Common myeloid progenitor, CD34-positive (primary cell): ENCODE data around the gene TPRKB.
A peak's percentile ranks its signal among the peaks of the same experiment; 100 is the strongest.
"Not testable (repeated sequence)": the region's sequence is repeated elsewhere in the genome, so short reads cannot be mapped to it uniquely, and the experiment has no call there.

Experiments used
- CTCF ChIA-PET: fragments of 350-600 bp; sonication (Branson Sonifier 250); formaldehyde crosslinking; loops from one replicate; lab custom pipeline; 2021; ENCODE audit warnings: antibody characterized with exemption; lab: Charles Lee
- POLR2A ChIA-PET: fragments of 350-600 bp; sonication (Branson Sonifier 250); formaldehyde crosslinking; loops from one replicate; lab custom pipeline; 2021; ENCODE audit warnings: antibody characterized with exemption; lab: Charles Lee
- DNase-seq, 3 donors: peaks; one replicate each; pipeline versions ENCODE4 v3.0.0 to v3.0.0-alpha.2; 2013
- H3K27ac ChIP-seq, 2 experiments: 1 replicate in 1 of 2; 2 replicates in 1 of 2; pipeline ENCODE4 v1.7.0; 2013; ENCODE audit warnings: inconsistent platforms in 2 of 2, low read length in 2 of 2, mild to moderate bottlenecking in 2 of 2, low read depth in 1 of 2, moderate library complexity in 1 of 2; ENCODE audit not compliant: severe bottlenecking in 2 of 2, insufficient read depth in 1 of 2, poor library complexity in 1 of 2
- H3K27me3 ChIP-seq, 5 experiments: replicated peaks in 2 of 5; 1 replicate in 3 of 5; 2 replicates in 2 of 5; pipeline versions ENCODE4 v1.6.1 to v1.7.0; 2013; ENCODE audit warnings: low read length in 4 of 5, mild to moderate bottlenecking in 2 of 5, moderate library complexity in 2 of 5, inconsistent platforms in 1 of 5; ENCODE audit not compliant: insufficient read depth in 5 of 5, control insufficient read depth in 4 of 5
- H3K36me3 ChIP-seq, 4 experiments: 1 replicate in 2 of 4; 2 replicates in 2 of 4; pipeline versions ENCODE4 v1.6.1 to v1.7.0; 2013; ENCODE audit warnings: low read length in 3 of 4, control low read depth in 1 of 4, mild to moderate bottlenecking in 1 of 4; ENCODE audit not compliant: control insufficient read depth in 4 of 4, insufficient read depth in 4 of 4
- H3K4me1 ChIP-seq, 4 experiments: 1 replicate in 3 of 4; 2 replicates in 1 of 4; pipeline versions ENCODE4 v1.6.1 to v1.7.1; 2013; ENCODE audit warnings: low read length in 3 of 4, mild to moderate bottlenecking in 3 of 4, control low read depth in 1 of 4, inconsistent platforms in 1 of 4, moderate library complexity in 1 of 4; ENCODE audit not compliant: control insufficient read depth in 4 of 4, insufficient read depth in 4 of 4; ENCODE audit errors: control extremely low read depth in 1 of 4
- H3K4me3 ChIP-seq, 7 experiments: 1 replicate in 4 of 7; 2 replicates in 3 of 7; pipeline versions ENCODE4 v1.5.1 to v1.7.0; 2013; ENCODE audit warnings: mild to moderate bottlenecking in 7 of 7, low read length in 6 of 7, moderate library complexity in 6 of 7, inconsistent platforms in 2 of 7, low read depth in 2 of 7, control low read depth in 1 of 7; ENCODE audit not compliant: insufficient read depth in 4 of 7, control insufficient read depth in 1 of 7; ENCODE audit errors: extremely low read depth in 1 of 7
- H3K9me3 ChIP-seq, 5 experiments: 1 replicate in 4 of 5; 2 replicates in 1 of 5; pipeline versions ENCODE4 v1.6.1 to v1.7.1; 2013; ENCODE audit warnings: low read length in 4 of 5, mild to moderate bottlenecking in 2 of 5, inconsistent platforms in 1 of 5, low read depth in 1 of 5, moderate library complexity in 1 of 5; ENCODE audit not compliant: control insufficient read depth in 4 of 5, insufficient read depth in 2 of 5; ENCODE audit errors: control extremely low read depth in 1 of 5
- WGBS: methylation state at CpG from one replicate; pipeline ENCODE4 v1.1.5; 2013; ENCODE audit not compliant: insufficient coverage; 5-methylcytosine and 5-hydroxymethylcytosine counted together

The TPRKB gene

GRCh38 chr2:73726657-73727056 is 10.5 kb downstream of the TPRKB start:
- CTCF ChIA-PET, H3K4me1 ChIP-seq, H3K27ac ChIP-seq, POLR2A ChIA-PET, H3K9me3 ChIP-seq, DNase-seq, H3K4me3 ChIP-seq, H3K27me3 ChIP-seq: not testable (repeated sequence)
- H3K36me3 ChIP-seq = peaks cover 13 to 33% (median 22%) of the 10 kb centered on the region in 4 experiments
- WGBS = no CpG with 5 or more reads among the region's 1 CpG

- no peak overlapping the region for H3K27ac ChIP-seq
- CTCF ChIA-PET = interaction anchor here (1.1 kb wide), 1 partner anchor 18 kb away, joined by 3 read pairs; the partner anchor contains the start of gene TPRKB
These were observed 18.1 kb downstream of the TPRKB start for GRCh38 chr2:73718851-73719621.

GRCh38 chr2:73718421-73718820 is 18.7 kb downstream of the TPRKB start:
- peaks cover 0 to 8% (median 0%) of the 10 kb centered on the region in 5 experiments for H3K9me3 ChIP-seq
- H3K4me3 ChIP-seq = no peak overlapping the region
- no peaks in the 10 kb centered on the region for H3K27me3 ChIP-seq
- 77% methylated on average over 5 of the region's 6 CpGs for WGBS
- peaks cover 0 to 16% (median 3%) of the 10 kb centered on the region in 4 experiments for H3K4me1 ChIP-seq
- no peak for DNase-seq
- no peaks in the 10 kb centered on the region for H3K36me3 ChIP-seq
- CTCF ChIA-PET = interaction anchor here (1.1 kb wide), 1 partner anchor 19 kb away, joined by 3 read pairs; the partner anchor contains the start of gene TPRKB
- POLR2A ChIA-PET = no interaction called here
- no peak overlapping the region for H3K27ac ChIP-seq

More at GRCh38 chr2:73718851-73719621, 18.1 kb downstream of the TPRKB start:
- H3K9me3 ChIP-seq = peaks cover 0 to 4% (median 0%) of the 10 kb centered on the region in 5 experiments
- 84% methylated on average over 9 of the region's 11 CpGs for WGBS
- no peak for DNase-seq
- no peak overlapping the region for H3K4me3 ChIP-seq
- POLR2A ChIA-PET = no interaction called here
- no peaks in the 10 kb centered on the region for H3K36me3 ChIP-seq
- H3K27me3 ChIP-seq = no peaks in the 10 kb centered on the region
- peaks cover 0 to 16% (median 3%) of the 10 kb centered on the region in 4 experiments for H3K4me1 ChIP-seq

GRCh38 chr2:73717695-73718094 is 19.4 kb downstream of the TPRKB start:
- H3K36me3 ChIP-seq, H3K4me3 ChIP-seq, H3K27ac ChIP-seq, POLR2A ChIA-PET, H3K27me3 ChIP-seq, DNase-seq, H3K9me3 ChIP-seq: not testable (repeated sequence)
- WGBS = no CpG with 5 or more reads among the region's 4 CpGs
- H3K4me1 ChIP-seq = peaks cover 0 to 16% (median 3%) of the 10 kb centered on the region in 4 experiments
- CTCF ChIA-PET = interaction anchor here (1.1 kb wide), 1 partner anchor 20 kb away, joined by 3 read pairs; the partner anchor contains the start of gene TPRKB

GRCh38 chr2:73717251-73717606 is 19.9 kb downstream of the TPRKB start:
- Histone ChIP-seq H3K36me3 (no peaks in the 10 kb centered on the region), H3K27ac (no peak overlapping the region), H3K9me3 (peaks cover 0 to 8% (median 0%) of the 10 kb centered on the region in 5 experiments), H3K4me3 (peak overlapping the region in 1 of 7 experiments; percentile 19), H3K4me1 (peaks cover 0 to 16% (median 3%) of the 10 kb centered on the region in 4 experiments), H3K27me3 (no peaks in the 10 kb centered on the region)
- ChIA-PET CTCF (no interaction called here), POLR2A (interaction anchor here (0.6 kb wide), 1 partner anchor 30 kb away, joined by 5 read pairs; no protein-coding TSS in a partner anchor)
- DNase-seq = no peak

GRCh38 chr2:73716543-73717250 is 20.4 kb downstream of the TPRKB start:
- H3K4me3 ChIP-seq = peak overlapping the region in 3 of 7 experiments; percentile 16 to 27 (median 19)
- H3K36me3 ChIP-seq = no peaks in the 10 kb centered on the region
- CTCF ChIA-PET = no interaction called here
- WGBS = 0% methylated on average over 4 of the region's 8 CpGs
- DNase-seq = peak; percentile 73 to 95 (median 86)
- peak overlapping the region in 1 of 2 experiments; percentile 6 for H3K27ac ChIP-seq
- POLR2A ChIA-PET = interaction anchor here (0.6 kb wide), 1 partner anchor 31 kb away, joined by 5 read pairs; no protein-coding TSS in a partner anchor
- no peaks in the 10 kb centered on the region for H3K27me3 ChIP-seq
- peaks cover 0 to 5% (median 0%) of the 10 kb centered on the region in 5 experiments for H3K9me3 ChIP-seq
- H3K4me1 ChIP-seq = peaks cover 0 to 16% (median 3%) of the 10 kb centered on the region in 4 experiments
